ENCODE data around the gene ELOVL7.
"Not testable (repeated sequence)": the region's sequence is repeated elsewhere in the genome, so short reads cannot be mapped to it uniquely, and the experiment has no call there.

ELOVL7 gene

DNA sequence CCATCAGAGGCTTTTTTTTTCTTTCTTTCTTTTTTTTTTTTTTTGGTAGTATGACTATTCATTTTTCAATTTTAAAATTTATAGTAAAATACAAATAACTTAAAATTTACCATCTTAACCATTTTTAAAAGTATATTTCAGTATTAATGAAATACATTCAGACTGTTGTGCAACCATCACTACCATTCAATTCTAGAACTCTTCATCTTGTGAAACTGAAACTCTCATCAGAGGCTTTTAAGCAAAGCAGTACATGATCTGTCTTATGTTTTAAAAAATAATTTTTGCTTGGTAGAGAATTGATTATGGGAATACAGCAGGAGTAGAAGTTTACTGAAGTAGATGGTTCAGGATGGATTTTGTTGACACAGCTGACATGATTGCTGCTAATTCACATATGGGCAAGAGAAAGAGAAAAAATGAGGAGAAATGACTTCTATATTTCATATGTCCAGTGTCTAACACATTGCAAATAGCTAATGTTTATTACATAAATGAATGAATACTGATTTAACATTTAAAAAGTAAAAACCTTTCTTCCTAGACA, 13.4 kb downstream of the ELOVL7 start:
- no peak for DNase-seq (ENCODE audit: low read depth)

DNA sequence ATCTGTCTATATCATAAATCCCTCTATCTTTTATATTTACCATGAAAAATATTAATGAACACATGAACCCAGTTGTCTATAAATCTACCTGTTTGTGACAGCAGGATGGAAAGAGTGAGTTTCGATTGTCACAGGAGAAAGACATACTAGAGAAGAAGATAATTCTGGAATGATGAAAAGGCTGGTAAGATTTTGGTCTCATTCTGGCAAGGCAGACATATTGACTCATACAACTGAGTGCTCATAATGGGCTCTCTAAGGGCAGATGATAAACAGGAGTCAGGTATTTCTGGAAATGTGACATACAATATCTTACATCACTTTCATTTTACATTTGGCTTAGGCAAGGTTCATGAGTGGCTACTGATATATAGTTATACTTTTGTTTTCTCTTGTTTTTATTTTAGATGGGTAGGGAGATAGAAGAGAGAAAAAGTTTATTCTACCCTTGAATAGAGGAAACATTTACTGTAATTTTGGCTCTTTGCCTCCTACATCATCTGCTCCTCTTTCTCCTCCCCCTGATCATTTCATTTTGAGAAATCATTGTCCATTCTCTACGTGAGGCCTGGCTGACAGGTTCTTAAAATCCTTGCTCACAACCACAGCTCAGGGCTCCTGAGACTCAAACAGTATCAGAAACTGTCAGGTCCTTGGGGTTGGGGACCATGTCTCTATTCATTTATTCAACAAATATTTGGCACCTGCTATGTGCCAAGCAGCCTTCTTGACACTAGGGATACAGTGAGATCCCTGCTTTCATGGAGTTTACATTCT, 14.4 kb downstream of the ELOVL7 start:
- DNase-seq (ENCODE audit: low read depth), result no peak

- no peak for DNase-seq (ENCODE audit: low read depth)
These were observed 16.9 kb downstream of the ELOVL7 start for GRCh38 chr5:60827201-60827600.

DNA sequence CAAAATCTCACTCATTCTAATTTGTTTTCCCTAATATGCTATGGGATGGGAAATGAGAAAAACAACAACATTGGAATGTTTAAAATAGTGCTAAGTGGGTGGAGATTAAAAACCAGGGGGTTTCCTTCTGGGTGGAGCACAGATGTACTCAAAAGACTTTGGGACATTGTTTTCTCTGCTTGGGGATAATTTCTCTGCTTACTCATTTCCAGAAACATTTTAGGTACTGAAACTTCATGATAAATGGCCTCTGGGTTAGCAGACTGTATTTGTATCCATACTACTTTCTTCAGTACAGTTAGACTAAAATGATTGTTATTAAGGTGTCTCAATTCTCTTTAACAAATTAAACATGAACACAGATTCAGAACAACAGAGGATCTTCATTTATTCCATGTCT, 17.4 kb downstream of the ELOVL7 start:
- no peak for DNase-seq (ENCODE audit: low read depth)

DNA sequence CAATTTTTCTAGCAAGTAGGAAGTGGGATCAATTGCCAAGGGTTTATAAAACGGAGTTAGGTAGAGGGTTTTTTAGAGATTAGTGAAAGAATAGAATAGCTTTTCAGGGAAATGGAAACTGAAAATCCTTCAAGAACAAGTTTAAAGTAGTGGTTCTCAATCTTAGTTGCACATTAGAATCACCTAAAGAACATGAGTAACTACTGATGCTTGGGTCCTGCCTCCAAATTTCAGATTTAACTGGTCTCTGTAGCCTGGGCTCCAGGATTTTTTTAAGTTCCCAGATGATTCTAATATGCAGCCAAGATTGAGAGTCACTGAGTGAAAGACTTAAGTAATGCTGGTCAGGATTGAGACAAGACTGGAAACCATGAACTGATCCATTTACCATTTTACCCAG, 20.5 kb downstream of the ELOVL7 start:
- DNase-seq (ENCODE audit: low read depth), result no peak

GRCh38 chr5:60822285-60822556, 21.8 kb downstream of the ELOVL7 start:
- DNase-seq (ENCODE audit: low read depth), result no peak

DNA sequence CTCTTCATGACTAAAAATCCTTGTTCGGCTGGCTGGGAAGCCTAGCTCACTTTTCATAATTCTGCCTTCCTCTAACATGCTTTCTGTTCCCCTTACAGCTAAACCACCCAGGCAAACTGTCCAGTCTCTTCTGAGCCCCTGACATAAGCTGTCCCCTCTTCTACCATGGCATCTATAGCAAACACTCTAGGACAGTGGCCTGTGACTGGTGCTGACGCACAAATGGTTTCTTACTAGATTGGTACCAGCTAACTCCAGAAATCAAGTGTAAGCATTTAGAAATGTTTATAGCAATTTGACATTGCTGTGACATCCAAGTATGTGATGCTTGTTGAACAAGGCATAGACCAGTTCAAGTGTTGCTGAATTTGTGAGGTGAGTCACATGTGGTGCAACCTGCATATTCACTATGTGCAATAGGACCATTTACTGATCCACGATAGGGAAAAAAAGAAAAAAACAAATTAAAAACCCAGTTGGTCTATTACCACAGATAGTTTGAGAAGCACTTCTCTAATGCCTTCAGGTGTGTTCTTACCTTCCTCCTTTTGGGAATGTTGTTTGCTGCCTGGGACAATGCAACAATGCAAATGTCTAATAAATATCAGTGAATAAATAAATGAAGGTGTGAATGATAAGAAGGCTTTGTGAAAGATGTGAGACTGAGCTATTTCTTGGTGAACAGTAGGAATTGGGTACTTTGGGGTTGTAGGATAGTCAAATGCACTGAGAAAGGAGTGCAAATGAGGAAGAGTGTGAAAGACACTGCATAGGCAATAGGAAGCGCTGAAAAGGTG, 22.4 kb downstream of the ELOVL7 start:
- DNase-seq (ENCODE audit: low read depth), result no peak

DNA sequence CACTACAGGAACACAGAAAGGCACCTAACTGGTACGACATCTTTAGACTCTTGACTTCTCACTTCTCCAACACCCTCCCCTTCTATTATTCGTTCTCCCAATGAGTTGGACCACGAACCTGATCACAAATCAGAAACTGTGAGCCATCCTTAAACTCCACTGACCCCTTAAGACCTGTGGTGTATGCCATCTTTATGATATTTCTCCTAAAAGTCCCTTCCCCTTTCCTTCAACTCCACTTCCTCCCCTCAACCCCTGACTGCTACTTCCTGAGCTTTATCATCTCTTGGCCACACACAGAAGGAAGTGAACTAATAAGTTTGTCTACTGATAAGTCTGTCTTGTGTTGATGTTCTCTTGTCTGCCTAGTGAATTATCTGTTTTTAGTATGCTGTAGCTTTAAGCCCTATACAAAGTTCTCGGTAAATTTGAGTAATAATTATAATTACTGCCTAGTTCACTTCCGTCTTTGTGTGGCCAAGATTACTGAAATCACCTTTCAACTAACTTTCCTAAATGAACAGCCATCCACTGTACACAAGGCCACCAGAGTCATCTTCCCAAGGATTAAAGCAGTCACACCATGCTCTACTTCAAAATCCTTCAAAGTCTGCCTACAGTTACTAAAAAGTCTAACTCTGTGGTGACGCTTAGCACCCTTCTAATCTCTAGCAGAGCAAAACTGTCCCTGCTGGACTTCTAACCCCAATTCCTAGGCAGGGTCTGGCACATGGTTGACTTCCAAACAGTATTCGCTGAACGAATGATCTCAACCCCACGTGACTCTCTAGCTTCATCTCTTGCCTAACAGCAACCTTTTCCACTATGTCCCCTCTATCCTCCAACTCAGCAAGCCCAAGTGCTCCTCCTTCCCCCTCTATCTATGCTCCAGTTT, 23.2 kb downstream of the ELOVL7 start:
- DNase-seq (ENCODE audit: low read depth), result no peak

- DNase-seq (ENCODE audit: low read depth), result not testable (repeated sequence)
These were observed 27.9 kb downstream of the ELOVL7 start for GRCh38 chr5:60816138-60816537.

DNA sequence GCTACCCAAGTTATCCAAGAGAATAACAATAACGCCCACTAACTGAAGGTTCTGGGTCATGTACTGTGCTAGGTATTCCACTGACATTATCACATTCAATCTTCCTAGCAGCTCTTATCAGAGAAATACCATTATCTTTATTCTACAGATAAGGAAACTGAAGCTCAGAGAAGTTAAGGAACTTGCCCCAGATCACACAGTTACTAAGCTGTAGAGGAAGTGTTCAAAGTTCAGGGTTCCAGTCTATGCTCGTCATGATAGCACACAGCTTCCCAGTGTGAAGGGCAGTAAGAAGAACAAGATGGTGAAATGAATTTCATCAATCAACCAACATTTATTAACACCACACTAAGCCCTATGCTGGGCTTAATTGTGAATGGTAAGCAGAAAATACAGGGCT, 29.6 kb downstream of the ELOVL7 start:
- no peak for DNase-seq (ENCODE audit: low read depth)

DNA sequence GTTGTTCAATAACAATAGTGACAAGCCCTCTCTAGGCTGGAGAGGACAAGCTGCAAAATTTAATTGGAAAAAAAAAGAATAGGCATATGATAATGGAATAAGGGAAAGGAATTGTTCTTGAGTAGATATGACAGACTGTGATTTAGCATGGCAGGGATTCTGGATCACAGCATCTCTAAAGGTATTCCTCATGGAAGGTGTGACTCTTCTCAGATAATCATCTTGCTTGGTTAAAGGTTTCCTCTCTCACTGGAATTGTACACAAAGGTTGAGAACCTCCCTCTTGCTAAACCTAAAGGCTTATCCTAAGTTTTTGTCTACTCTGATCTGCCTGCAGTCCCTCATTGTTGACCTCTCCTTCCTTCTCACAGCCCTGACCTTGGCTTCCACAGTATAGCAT, 31.6 kb downstream of the ELOVL7 start:
- no peak for DNase-seq (ENCODE audit: low read depth)

DNA sequence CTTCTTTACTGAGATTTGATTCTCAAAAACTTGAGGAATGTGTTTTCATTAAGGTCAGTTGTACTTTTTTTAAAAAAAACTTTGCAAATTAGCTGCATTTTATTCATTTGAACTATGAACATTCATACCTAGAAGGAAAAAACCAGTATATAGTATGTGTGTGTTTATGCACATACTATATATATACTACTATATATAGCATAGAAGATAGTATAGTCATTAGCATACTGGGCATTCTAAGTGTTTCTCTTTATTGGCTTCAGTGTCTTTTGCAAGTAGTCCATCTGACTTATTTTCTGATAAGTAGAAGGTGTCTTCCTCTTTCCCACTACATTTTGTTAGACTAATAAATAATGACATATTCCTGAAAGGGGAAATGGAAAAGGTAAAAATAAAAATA, 33.0 kb downstream of the ELOVL7 start:
- no peak for DNase-seq (ENCODE audit: low read depth)

DNA sequence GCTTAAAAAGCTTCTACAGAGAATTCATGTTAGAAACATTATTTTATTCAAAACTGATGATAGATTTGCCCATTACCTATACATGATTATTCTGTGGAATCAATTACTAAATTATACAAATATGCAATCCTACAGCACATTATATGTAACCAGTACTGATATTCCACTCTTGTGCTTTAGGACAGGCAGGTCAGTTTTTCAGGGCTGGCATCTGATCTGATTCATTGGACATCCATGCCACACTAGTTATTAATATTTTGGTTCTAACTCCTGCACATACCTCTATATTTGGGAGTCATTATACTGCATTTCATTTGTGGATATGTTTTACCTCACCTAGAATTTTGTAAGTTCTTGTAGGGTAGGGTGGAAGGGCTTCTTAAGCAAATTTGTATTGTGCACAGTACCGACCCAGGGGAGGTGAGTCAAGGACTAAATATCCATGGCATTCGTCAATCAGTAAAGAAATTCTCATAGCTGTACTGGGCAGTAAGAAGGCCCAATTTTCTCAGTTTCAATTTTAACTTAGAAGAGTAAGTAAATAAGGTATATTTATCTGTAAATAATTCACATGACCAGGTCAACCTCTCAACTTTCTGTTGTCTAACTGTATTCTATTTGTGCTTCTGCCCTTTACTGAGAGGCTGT, 33.5 kb downstream of the ELOVL7 start:
- no peak for DNase-seq (ENCODE audit: low read depth)

DNA sequence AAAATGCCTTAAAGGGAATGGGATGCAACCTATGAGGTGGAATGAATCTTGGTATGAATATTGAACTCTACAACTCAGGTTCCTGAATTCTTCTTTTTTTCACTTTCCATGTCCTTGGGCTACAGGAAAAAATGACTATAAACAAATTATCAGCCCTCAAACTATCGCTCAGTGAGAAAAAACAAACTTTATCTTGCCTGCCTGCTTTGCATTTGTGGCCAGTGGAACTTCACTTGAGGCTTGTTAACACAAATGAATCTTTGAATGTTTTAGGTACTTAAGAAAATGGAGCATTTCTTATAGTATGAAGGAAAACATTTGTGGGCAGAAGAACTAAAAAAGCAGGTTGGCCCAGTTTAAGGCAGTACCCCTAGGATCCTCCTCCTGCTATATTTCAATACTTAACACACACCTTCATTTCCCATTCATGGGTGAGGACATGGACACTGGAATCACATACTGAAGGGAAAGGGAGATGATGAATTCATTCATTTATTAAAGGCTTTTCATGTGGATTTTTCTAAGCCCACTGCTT, 34.1 kb downstream of the ELOVL7 start:
- no peak for DNase-seq (ENCODE audit: low read depth)

- no peak for DNase-seq (ENCODE audit: low read depth)
These were observed 37.4 kb downstream of the ELOVL7 start for GRCh38 chr5:60806591-60807243.

DNA sequence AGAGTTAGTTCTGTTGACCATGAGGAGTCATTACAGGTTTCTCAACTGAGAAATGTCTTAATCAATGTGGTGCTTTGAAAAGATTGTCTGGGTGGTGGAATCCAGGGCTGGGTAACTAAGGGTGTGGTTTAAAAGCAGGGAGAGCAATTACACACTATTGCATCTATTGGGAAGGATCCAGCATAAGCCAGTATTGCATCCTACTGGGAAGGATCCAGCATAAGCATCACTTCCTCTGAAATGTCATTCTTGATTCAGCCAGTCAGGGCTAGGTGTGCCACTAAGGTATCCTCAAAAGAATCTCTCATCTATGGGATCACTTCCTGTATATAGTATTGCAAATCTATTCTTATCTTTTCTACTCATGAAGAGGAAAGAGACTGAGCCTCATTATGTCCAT, 38.6 kb downstream of the ELOVL7 start:
- no peak for DNase-seq (ENCODE audit: low read depth)

- no peak for DNase-seq (ENCODE audit: low read depth)
These were observed 40.4 kb downstream of the ELOVL7 start for GRCh38 chr5:60803712-60804111.

GRCh38 chr5:60802986-60803385, 41.1 kb downstream of the ELOVL7 start:
- DNase-seq (ENCODE audit: low read depth), result no peak

DNA sequence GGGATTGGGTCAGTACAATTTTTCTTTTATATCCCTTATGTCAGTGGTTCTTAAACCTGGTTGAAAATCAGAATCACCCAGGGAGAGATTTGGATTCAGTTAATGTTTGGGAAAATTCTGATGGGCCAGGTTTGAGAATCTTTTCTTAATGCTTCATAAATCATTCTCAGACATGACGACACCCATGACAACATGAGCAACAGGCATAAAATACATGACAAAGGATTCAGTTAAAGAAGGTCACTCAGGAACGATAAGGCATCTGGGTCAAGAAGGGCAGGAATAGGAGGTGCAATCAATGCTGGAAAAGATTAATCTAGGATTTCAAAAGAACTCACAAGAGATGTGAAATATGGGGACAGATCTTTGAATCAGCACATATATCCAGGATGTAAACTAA, 41.8 kb downstream of the ELOVL7 start:
- no peak for DNase-seq (ENCODE audit: low read depth)

DNA sequence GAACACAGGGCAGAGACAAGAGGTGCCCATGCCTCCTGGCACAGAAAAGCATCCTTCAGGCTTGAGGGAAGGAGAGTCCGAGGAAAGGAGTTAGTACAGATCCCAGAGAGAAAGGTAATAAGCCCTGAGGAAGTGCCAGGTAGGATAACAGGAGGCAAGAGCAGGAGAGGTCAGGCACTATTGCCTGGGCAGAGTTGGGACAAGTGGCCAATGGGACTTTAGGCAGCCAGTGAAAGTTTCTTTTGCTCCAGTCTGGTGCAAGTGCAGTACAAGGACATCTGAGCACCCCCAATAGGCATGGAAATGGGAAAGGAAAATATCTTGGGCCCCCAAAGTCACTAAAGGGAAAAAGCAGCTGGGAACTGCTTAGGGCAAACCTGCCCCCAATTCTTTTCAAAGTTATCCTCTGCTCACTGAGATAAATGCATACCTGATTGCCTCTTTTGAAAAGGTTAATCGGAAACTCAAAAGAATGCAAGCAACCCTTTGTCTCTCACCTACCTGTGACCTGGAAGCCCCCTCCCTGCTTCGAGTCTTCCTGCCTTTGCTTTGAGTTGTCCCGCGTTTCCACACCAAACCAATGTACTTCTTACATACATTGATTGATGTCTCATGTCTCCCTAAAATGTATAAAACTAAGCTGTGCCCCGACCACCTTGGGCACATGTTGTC, 46.5 kb downstream of the ELOVL7 start:
- no peak for DNase-seq (ENCODE audit: low read depth)

All from GM04503 (cell line).